Measurements from ENCODE around the gene UPK3BL2.
"Not testable (repeated sequence)": the region's sequence is repeated elsewhere in the genome, so short reads cannot be mapped to it uniquely, and the experiment has no call there.

GRCh38 chr7:102490529-102491075 lies 52.9 kb downstream of the UPK3BL2 start:
- not testable (repeated sequence) for TF ChIP-seq CTCF (IDR thresholded peaks at IDR 0.05 in 2 of 3, conservative IDR thresholded peaks at IDR 0.05 in 1 of 3; ENCODE audit: insufficient read depth in 2 of 3, low read depth in 1 of 3, low read length in 3 of 3); RUNX1 (IDR thresholded peaks at IDR 0.05; ENCODE audit: low read depth); POLR2AphosphoS5 (IDR thresholded peaks at IDR 0.05; ENCODE audit: control insufficient read depth, insufficient read depth, low read depth, low read length); ZNF311 (CRISPR knock-in tag; IDR thresholded peaks at IDR 0.05); SIN3B (IDR thresholded peaks at IDR 0.05; ENCODE audit: low read depth); TRIM24 (IDR thresholded peaks at IDR 0.05); CREB3L1 (IDR thresholded peaks at IDR 0.05; ENCODE audit: borderline replicate concordance, low read depth); ZNF57 (CRISPR knock-in tag; IDR thresholded peaks at IDR 0.05); POLR2A (conservative IDR thresholded peaks at IDR 0.05); EZH2 (IDR thresholded peaks at IDR 0.05; ENCODE audit: borderline replicate concordance, low read depth, low read length); ZNF134 (CRISPR knock-in tag; conservative IDR thresholded peaks at IDR 0.05)
- TF ChIP-seq, protein P1, sequence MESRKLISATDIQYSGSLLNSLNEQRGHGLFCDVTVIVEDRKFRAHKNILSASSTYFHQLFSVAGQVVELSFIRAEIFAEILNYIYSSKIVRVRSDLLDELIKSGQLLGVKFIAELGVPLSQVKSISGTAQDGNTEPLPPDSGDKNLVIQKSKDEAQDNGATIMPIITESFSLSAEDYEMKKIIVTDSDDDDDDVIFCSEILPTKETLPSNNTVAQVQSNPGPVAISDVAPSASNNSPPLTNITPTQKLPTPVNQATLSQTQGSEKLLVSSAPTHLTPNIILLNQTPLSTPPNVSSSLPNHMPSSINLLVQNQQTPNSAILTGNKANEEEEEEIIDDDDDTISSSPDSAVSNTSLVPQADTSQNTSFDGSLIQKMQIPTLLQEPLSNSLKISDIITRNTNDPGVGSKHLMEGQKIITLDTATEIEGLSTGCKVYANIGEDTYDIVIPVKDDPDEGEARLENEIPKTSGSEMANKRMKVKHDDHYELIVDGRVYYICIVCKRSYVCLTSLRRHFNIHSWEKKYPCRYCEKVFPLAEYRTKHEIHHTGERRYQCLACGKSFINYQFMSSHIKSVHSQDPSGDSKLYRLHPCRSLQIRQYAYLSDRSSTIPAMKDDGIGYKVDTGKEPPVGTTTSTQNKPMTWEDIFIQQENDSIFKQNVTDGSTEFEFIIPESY (CRISPR knock-in tag; IDR thresholded peaks at IDR 0.05) = not testable (repeated sequence)
- TF ChIP-seq, protein P2, sequence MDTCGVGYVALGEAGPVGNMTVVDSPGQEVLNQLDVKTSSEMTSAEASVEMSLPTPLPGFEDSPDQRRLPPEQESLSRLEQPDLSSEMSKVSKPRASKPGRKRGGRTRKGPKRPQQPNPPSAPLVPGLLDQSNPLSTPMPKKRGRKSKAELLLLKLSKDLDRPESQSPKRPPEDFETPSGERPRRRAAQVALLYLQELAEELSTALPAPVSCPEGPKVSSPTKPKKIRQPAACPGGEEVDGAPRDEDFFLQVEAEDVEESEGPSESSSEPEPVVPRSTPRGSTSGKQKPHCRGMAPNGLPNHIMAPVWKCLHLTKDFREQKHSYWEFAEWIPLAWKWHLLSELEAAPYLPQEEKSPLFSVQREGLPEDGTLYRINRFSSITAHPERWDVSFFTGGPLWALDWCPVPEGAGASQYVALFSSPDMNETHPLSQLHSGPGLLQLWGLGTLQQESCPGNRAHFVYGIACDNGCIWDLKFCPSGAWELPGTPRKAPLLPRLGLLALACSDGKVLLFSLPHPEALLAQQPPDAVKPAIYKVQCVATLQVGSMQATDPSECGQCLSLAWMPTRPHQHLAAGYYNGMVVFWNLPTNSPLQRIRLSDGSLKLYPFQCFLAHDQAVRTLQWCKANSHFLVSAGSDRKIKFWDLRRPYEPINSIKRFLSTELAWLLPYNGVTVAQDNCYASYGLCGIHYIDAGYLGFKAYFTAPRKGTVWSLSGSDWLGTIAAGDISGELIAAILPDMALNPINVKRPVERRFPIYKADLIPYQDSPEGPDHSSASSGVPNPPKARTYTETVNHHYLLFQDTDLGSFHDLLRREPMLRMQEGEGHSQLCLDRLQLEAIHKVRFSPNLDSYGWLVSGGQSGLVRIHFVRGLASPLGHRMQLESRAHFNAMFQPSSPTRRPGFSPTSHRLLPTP (IDR thresholded peaks at IDR 0.05; ENCODE audit: borderline replicate concordance, extremely low read depth, insufficient read length) = not testable (repeated sequence)
